Measurements from ENCODE around the gene GNG13. TPM values are rescaled to one million over a fixed set of nuclear protein-coding genes. Genes with fewer than 3 reads are reported as not detected.

Gene GNG13
- total and polyA plus RNA-seq, 2 donors (not counting 3 experiments of a cell fraction or from before 2014, with no cell fraction given), result not detected

DNA sequence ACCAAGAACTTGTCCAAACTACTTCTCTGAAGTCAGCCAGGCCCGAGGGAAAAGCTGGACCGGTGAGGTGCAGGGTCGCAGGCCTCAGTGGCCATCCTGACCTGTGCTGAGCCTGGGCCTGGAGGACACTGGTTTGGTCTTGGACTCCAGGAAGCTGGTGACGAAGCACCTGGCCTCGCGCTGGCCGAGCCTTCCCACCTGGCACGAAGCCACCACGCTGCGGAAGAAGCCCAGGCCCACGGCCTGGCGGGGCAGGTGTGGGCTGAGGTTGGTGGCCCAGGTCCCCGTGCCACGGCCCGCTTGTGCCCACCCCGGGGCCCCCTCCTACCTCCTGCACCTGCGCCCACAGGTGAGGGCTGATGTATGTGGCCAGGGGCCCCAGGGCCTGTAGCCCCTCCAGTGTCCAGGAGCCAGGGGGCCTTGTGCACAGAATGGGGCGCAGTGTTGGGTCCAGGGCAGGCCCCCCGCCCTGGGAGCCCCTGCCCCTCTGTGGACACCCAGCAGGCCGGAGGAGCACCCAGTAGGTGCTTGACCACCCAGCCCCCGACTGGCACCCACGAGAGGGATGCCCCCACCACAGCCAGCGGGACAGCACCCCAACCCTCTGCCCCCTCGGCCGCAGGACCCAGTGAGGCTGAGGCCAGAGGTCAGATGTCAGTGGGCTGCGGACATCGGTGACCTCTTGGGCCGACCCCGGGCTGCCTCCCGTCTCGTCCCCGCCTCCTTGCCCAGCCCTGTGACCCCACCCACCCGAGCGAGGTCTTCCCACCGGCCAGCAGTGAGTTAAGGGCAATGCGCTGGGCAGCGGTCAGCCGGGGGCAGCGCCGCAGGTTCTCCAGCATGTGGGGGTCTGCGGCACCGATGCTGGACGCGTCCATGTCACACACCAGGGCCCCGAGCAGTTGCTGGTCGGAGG is 26.2 kb downstream of the GNG13 start:
- intact Hi-C loops (cut with micrococcal nuclease), result no loop called here
- Histone ChIP-seq H3K79me2 (ENCODE audit: control insufficient read depth, insufficient read depth, low read length) (no peaks in the 10 kb centered on the region), H3K9me1 (replicated peaks; ENCODE audit: control insufficient read depth, extremely low read depth, insufficient read depth, low read length) (no peaks in the 10 kb centered on the region), H3K36me3 (ENCODE audit: control insufficient read depth in 2 of 2, extremely low read depth in 1 of 2, insufficient read depth in 2 of 2, low read length in 2 of 2) (no peaks in the 10 kb centered on the region), H4K20me1 (replicated peaks; ENCODE audit: control insufficient read depth, extremely low read depth, insufficient read depth, low read length) (no peaks in the 10 kb centered on the region), H3K27me3 (ENCODE audit: control insufficient read depth in 2 of 2, insufficient read depth in 2 of 2, low read length in 2 of 2) (no peaks in the 10 kb centered on the region), H2AFZ (ENCODE audit: low read depth, low read length) (no peak overlapping the region), H3K4me1 (ENCODE audit: control insufficient read depth, extremely low read depth, insufficient read depth, low read length) (no peaks in the 10 kb centered on the region), H3K4me2 (ENCODE audit: insufficient read depth, low read length) (no peak overlapping the region), H3K9me3 (replicated peaks; ENCODE audit: control insufficient read depth, insufficient read depth, low read length) (no peaks in the 10 kb centered on the region), H3K4me3 (replicated peaks in 1 of 3; ENCODE audit: insufficient read depth in 1 of 3, low read depth in 1 of 3, low read length in 3 of 3) (no peak overlapping the region), H3K27ac (ENCODE audit: insufficient read depth, low read depth, low read length) (no peak overlapping the region), H3K9ac (replicated peaks; ENCODE audit: extremely low read depth, insufficient read depth, low read length) (no peak overlapping the region)
- DNase-seq (ENCODE audit: low read depth, low spot score), result no peak
- ChIA-PET POLR2A (no interaction called here), CTCF (no interaction called here)
- FAIRE-seq, result no peak
- no peak for TF ChIP-seq MYC (IDR thresholded peaks at IDR 0.05; ENCODE audit: low read depth, low read length)
- TF ChIP-seq MAX (IDR thresholded peaks at IDR 0.05; ENCODE audit: insufficient read depth, insufficient read length), result no peak
- no peak for TF ChIP-seq POLR2AphosphoS5 (IDR thresholded peaks at IDR 0.05; ENCODE audit: insufficient read depth, low read depth, low read length)
- no peak for TF ChIP-seq POLR2A (IDR thresholded peaks at IDR 0.05; ENCODE audit: low read depth, low read length)
- no peak for TF ChIP-seq EZH2 (IDR thresholded peaks at IDR 0.05; ENCODE audit: borderline replicate concordance, low read depth, low read length, severe bottlenecking)
- no peak for TF ChIP-seq GATA2 (IDR thresholded peaks at IDR 0.05; ENCODE audit: insufficient read depth, insufficient read length, low read depth, low read length)
- no peak for TF ChIP-seq FOS (IDR thresholded peaks at IDR 0.05; ENCODE audit: borderline replicate concordance, insufficient read depth, low read length)
- TF ChIP-seq, protein P1, sequence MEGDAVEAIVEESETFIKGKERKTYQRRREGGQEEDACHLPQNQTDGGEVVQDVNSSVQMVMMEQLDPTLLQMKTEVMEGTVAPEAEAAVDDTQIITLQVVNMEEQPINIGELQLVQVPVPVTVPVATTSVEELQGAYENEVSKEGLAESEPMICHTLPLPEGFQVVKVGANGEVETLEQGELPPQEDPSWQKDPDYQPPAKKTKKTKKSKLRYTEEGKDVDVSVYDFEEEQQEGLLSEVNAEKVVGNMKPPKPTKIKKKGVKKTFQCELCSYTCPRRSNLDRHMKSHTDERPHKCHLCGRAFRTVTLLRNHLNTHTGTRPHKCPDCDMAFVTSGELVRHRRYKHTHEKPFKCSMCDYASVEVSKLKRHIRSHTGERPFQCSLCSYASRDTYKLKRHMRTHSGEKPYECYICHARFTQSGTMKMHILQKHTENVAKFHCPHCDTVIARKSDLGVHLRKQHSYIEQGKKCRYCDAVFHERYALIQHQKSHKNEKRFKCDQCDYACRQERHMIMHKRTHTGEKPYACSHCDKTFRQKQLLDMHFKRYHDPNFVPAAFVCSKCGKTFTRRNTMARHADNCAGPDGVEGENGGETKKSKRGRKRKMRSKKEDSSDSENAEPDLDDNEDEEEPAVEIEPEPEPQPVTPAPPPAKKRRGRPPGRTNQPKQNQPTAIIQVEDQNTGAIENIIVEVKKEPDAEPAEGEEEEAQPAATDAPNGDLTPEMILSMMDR (IDR thresholded peaks at IDR 0.05; ENCODE audit: extremely low read depth in 1 of 2, insufficient read depth in 1 of 2, low read depth in 1 of 2, low read length in 2 of 2), result no peak
- TF ChIP-seq JUN (IDR thresholded peaks at IDR 0.05; ENCODE audit: borderline replicate concordance, insufficient read depth, insufficient read length, low read depth), result no peak
- dilution Hi-C loops (cut with MboI; ENCODE audit: extremely low pct_ligation_motif_present, low sequenced_read_pairs), result no loop called here
- no TSS peak for BruUV-seq (replicated peaks)
